Astrocyte (in vitro differentiated cells and primary cell): ENCODE data around the gene PLCG2. TPM values are rescaled to one million over a fixed set of nuclear protein-coding genes. Genes with fewer than 3 reads are reported as not detected.

Experiments used
- DNase-seq: peaks from one replicate; pipeline ENCODE4 v3.0.0-alpha.2; 2010; ENCODE audit warnings: low read depth
- FAIRE-seq: peaks from 2 replicates; lab custom pipeline; 2011; peaks lifted over from hg19 to GRCh38; lab: Jason Lieb, UNC
- H2AFZ ChIP-seq: 2 replicates; pipeline ENCODE4 v1.6.0; 2012; ENCODE audit warnings: low read depth, low read length, inconsistent platforms
- H3K27ac ChIP-seq: 2 replicates; pipeline ENCODE4 v1.5.1; 2011; ENCODE audit warnings: low read depth, low read length, inconsistent platforms
- H3K27me3 ChIP-seq: 2 replicates; pipeline ENCODE4 v1.6.0; 2011; ENCODE audit warnings: low read length, inconsistent platforms; ENCODE audit not compliant: insufficient read depth
- H3K36me3 ChIP-seq: 2 replicates; pipeline ENCODE4 v1.5.1; 2011; ENCODE audit warnings: low read length, inconsistent platforms; ENCODE audit not compliant: insufficient read depth
- H3K4me1 ChIP-seq: 2 replicates; pipeline ENCODE4 v1.5.1; 2011; ENCODE audit warnings: low read length, inconsistent platforms; ENCODE audit not compliant: insufficient read depth
- H3K4me2 ChIP-seq: 2 replicates; pipeline ENCODE4 v1.6.0; 2012; ENCODE audit warnings: low read length, inconsistent platforms
- H3K4me3 ChIP-seq: 2 replicates; pipeline ENCODE4 v1.5.1; 2011; ENCODE audit warnings: low read depth, mild to moderate bottlenecking, low read length, inconsistent platforms; ENCODE audit not compliant: insufficient read depth
- H3K79me2 ChIP-seq: 2 replicates; pipeline ENCODE4 v1.6.0; 2012; ENCODE audit warnings: mild to moderate bottlenecking, low read length, inconsistent platforms; ENCODE audit not compliant: insufficient read depth
- H3K9ac ChIP-seq: 2 replicates; pipeline ENCODE4 v1.6.0; 2012; ENCODE audit warnings: mild to moderate bottlenecking, low read length, inconsistent platforms
- H3K9me3 ChIP-seq: 2 replicates; pipeline ENCODE4 v1.5.1; 2012; ENCODE audit warnings: low read depth, mild to moderate bottlenecking, low read length, inconsistent platforms; ENCODE audit not compliant: insufficient read depth
- H4K20me1 ChIP-seq: 2 replicates; pipeline ENCODE4 v1.6.0; 2012; ENCODE audit warnings: low read length, inconsistent platforms; ENCODE audit not compliant: insufficient read depth
- H3K27ac Mint-ChIP-seq: one replicate; pipeline ENCODE4 v1.8.0; 2021; ENCODE audit warnings: mild to moderate bottlenecking, mixed read lengths; ENCODE audit not compliant: unreplicated experiment
- H3K27me3 Mint-ChIP-seq: one replicate; pipeline ENCODE4 v1.8.0; 2021; ENCODE audit warnings: low read depth, mixed read lengths; ENCODE audit not compliant: unreplicated experiment
- H3K36me3 Mint-ChIP-seq: one replicate; pipeline ENCODE4 v1.8.0; 2021; ENCODE audit warnings: low read depth, mixed read lengths; ENCODE audit not compliant: unreplicated experiment
- H3K4me1 Mint-ChIP-seq: one replicate; pipeline ENCODE4 v1.8.0; 2021; ENCODE audit warnings: low read depth, mixed read lengths; ENCODE audit not compliant: unreplicated experiment
- H3K4me3 Mint-ChIP-seq: one replicate; pipeline ENCODE4 v1.8.0; 2021; ENCODE audit warnings: mild to moderate bottlenecking, moderate library complexity, mixed read lengths; ENCODE audit not compliant: unreplicated experiment
- H3K9me3 Mint-ChIP-seq: one replicate; pipeline ENCODE4 v1.8.0; 2021; ENCODE audit warnings: mild to moderate bottlenecking, mixed read lengths; ENCODE audit not compliant: unreplicated experiment
- EZH2 ChIP-seq: IDR thresholded peaks from 2 replicates; pipeline ENCODE4 v1.6.1; 2012; ENCODE audit warnings: mild to moderate bottlenecking, low read length, inconsistent platforms; ENCODE audit not compliant: insufficient read depth
- total RNA-seq: library from RNA; stranded (reverse); gene quantifications from 2 replicates; pipeline ENCODE4 v1.2.1, GENCODE V29; 2021
- TF ChIP-seq, protein P1 (sequence below): IDR thresholded peaks from 2 replicates; pipeline ENCODE4 v1.5.1; 2011; ENCODE audit warnings: low read depth, mild to moderate bottlenecking, inconsistent platforms, low read length, moderate library complexity; ENCODE audit not compliant: insufficient read depth

The PLCG2 gene
- total RNA-seq, 1 donor from 2014 or later: 3.1 TPM

DNA sequence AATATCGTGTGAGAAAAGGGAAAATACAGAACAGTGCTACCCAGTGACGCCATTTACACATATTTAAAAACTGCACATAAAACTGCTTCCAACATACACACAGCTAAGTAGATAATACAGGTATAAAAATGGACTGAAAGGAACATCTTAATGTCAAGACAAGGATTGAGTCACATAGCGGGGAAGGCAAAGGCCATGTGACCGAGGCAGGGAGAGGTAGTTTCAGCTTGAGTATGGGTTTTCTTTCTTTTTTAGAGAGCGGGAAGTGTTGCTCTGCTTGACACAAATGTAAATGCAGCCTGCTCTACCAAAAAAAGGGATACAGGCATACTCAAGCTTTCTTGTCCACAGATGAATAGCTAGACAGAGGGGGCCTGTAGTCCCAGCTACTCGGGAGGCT, 185.7 kb downstream of the PLCG2 start:
- no peaks in the 10 kb centered on the region for H3K36me3 ChIP-seq
- H3K4me1 ChIP-seq: no peaks in the 10 kb centered on the region
- peaks cover 2% of the 10 kb centered on the region for H3K9me3 Mint-ChIP-seq
- no peak overlapping the region for H3K4me3 ChIP-seq
- H3K4me3 Mint-ChIP-seq: no peak overlapping the region
- H3K27me3 Mint-ChIP-seq: no peaks in the 10 kb centered on the region
- FAIRE-seq (no peak), DNase-seq (no peak)
- H3K27ac ChIP-seq: no peak overlapping the region
- H3K4me2 ChIP-seq: no peak overlapping the region
- no peak overlapping the region for H3K9ac ChIP-seq
- no peak overlapping the region for H3K27ac Mint-ChIP-seq
- no peaks in the 10 kb centered on the region for H3K36me3 Mint-ChIP-seq
- peaks cover 3% of the 10 kb centered on the region for H3K27me3 ChIP-seq
- no peak overlapping the region for H2AFZ ChIP-seq
- TF ChIP-seq, protein P1, sequence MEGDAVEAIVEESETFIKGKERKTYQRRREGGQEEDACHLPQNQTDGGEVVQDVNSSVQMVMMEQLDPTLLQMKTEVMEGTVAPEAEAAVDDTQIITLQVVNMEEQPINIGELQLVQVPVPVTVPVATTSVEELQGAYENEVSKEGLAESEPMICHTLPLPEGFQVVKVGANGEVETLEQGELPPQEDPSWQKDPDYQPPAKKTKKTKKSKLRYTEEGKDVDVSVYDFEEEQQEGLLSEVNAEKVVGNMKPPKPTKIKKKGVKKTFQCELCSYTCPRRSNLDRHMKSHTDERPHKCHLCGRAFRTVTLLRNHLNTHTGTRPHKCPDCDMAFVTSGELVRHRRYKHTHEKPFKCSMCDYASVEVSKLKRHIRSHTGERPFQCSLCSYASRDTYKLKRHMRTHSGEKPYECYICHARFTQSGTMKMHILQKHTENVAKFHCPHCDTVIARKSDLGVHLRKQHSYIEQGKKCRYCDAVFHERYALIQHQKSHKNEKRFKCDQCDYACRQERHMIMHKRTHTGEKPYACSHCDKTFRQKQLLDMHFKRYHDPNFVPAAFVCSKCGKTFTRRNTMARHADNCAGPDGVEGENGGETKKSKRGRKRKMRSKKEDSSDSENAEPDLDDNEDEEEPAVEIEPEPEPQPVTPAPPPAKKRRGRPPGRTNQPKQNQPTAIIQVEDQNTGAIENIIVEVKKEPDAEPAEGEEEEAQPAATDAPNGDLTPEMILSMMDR: no peak
- TF ChIP-seq EZH2: no peak
- H3K4me1 Mint-ChIP-seq: no peaks in the 10 kb centered on the region
- no peaks in the 10 kb centered on the region for H4K20me1 ChIP-seq
- H3K9me3 ChIP-seq: no peaks in the 10 kb centered on the region
- H3K79me2 ChIP-seq: no peaks in the 10 kb centered on the region

- Histone ChIP-seq H3K4me3 (no peak overlapping the region), H3K79me2 (no peaks in the 10 kb centered on the region), H2AFZ (no peak overlapping the region), H3K9me3 (no peaks in the 10 kb centered on the region), H4K20me1 (no peaks in the 10 kb centered on the region), H3K4me2 (no peak overlapping the region), H3K9ac (no peak overlapping the region), H3K27me3 (peaks cover 3% of the 10 kb centered on the region), H3K27ac (no peak overlapping the region), H3K36me3 (no peaks in the 10 kb centered on the region), H3K4me1 (no peaks in the 10 kb centered on the region)
- H3K4me1 Mint-ChIP-seq: no peaks in the 10 kb centered on the region
- no peak for DNase-seq
- no peaks in the 10 kb centered on the region for H3K36me3 Mint-ChIP-seq
- TF ChIP-seq, protein P1: no peak
- TF ChIP-seq EZH2: no peak
- no peak overlapping the region for H3K27ac Mint-ChIP-seq
- no peak overlapping the region for H3K4me3 Mint-ChIP-seq
- no peaks in the 10 kb centered on the region for H3K27me3 Mint-ChIP-seq
- FAIRE-seq: no peak
- peaks cover 10% of the 10 kb centered on the region for H3K9me3 Mint-ChIP-seq
These were observed 188.3 kb downstream of the PLCG2 start for GRCh38 chr16:81967358-81967757.

- no peaks in the 10 kb centered on the region for H4K20me1 ChIP-seq
- no peak for TF ChIP-seq EZH2
- TF ChIP-seq, protein P1: no peak
- H3K79me2 ChIP-seq: no peaks in the 10 kb centered on the region
- Mint-ChIP-seq H3K4me3 (no peak overlapping the region), H3K27ac (no peak overlapping the region), H3K27me3 (no peaks in the 10 kb centered on the region), H3K36me3 (no peaks in the 10 kb centered on the region), H3K4me1 (no peaks in the 10 kb centered on the region), H3K9me3 (peaks cover 7% of the 10 kb centered on the region)
- H3K4me3 ChIP-seq: no peak overlapping the region
- H3K36me3 ChIP-seq: no peaks in the 10 kb centered on the region
- no peaks in the 10 kb centered on the region for H3K4me1 ChIP-seq
- FAIRE-seq (no peak), DNase-seq (no peak)
- no peak overlapping the region for H3K27ac ChIP-seq
- H3K27me3 ChIP-seq: no peaks in the 10 kb centered on the region
- no peak overlapping the region for H2AFZ ChIP-seq
- no peak overlapping the region for H3K4me2 ChIP-seq
- H3K9me3 ChIP-seq: no peaks in the 10 kb centered on the region
- no peak overlapping the region for H3K9ac ChIP-seq
These were observed 192.8 kb downstream of the PLCG2 start for GRCh38 chr16:81971853-81972252.
